Stomach smooth muscle (tissue), 2 donors: ENCODE results near the gene NDUFS6.

Experiments used
- H3K27ac ChIP-seq: one replicate; pipeline ENCODE4 v1.7.0; 2013; ENCODE audit warnings: mild to moderate bottlenecking, low read length, inconsistent platforms
- H3K27me3 ChIP-seq, 2 donors: one replicate each; pipeline ENCODE4 v1.7.0; 2013; ENCODE audit warnings: low read length in 2 of 2; ENCODE audit not compliant: insufficient read depth in 2 of 2, control insufficient read depth in 1 of 2
- H3K36me3 ChIP-seq, 2 donors: one replicate each; pipeline ENCODE4 v1.7.0; 2013; ENCODE audit warnings: low read length in 2 of 2; ENCODE audit not compliant: control insufficient read depth in 2 of 2, insufficient read depth in 2 of 2
- H3K4me1 ChIP-seq: one replicate; pipeline ENCODE4 v1.7.0; 2013; ENCODE audit warnings: low read length; ENCODE audit not compliant: control insufficient read depth, insufficient read depth
- H3K4me3 ChIP-seq, 2 donors: one replicate each; pipeline ENCODE4 v1.7.0; 2013; ENCODE audit warnings: low read length in 2 of 2
- H3K9ac ChIP-seq, 2 donors: one replicate each; pipeline ENCODE4 v1.7.0; 2013; ENCODE audit warnings: low read length in 2 of 2, mild to moderate bottlenecking in 1 of 2
- H3K9me3 ChIP-seq, 2 donors: one replicate each; pipeline ENCODE4 v1.7.0; 2013; ENCODE audit warnings: low read length in 2 of 2; ENCODE audit not compliant: control insufficient read depth in 2 of 2
- donor health status: healthy.
- donor health status: Pancreatic carcinoma.

Gene NDUFS6

GRCh38 chr5:1820381-1820780 is 19.2 kb downstream of the NDUFS6 start:
- Histone ChIP-seq H3K4me3 (no peak overlapping the region), H3K9ac (no peak overlapping the region), H3K36me3 (peaks cover 43 to 61% of the 10 kb centered on the region in 2 donors), H3K4me1 (no peaks in the 10 kb centered on the region), H3K27me3 (no peaks in the 10 kb centered on the region), H3K9me3 (no peaks in the 10 kb centered on the region), H3K27ac (no peak overlapping the region)

DNA sequence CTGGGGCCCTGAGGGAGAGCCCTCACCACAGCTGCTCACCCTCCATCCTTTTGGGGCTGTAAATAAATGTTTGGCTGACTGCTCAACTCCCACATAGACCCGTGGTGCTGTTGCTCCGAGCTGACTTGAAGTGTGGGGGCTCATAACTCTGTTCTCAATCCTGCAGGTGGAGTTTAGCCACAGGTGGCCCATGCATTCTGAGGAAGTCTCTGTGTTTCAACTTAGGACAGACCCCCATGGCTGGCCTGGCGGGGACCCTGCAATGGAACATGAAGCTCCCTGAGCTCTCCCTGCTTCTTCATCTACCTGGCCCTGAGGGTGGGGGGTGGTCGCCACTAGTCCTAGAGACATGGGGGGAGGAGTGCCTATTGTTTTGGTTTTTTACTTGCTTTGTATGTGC is 19.7 kb downstream of the NDUFS6 start:
- no peak overlapping the region for H3K9ac ChIP-seq
- no peak overlapping the region for H3K27ac ChIP-seq
- no peak overlapping the region for H3K4me3 ChIP-seq
- no peaks in the 10 kb centered on the region for H3K27me3 ChIP-seq
- H3K36me3 ChIP-seq: peaks cover 37 to 56% of the 10 kb centered on the region in 2 donors
- H3K4me1 ChIP-seq: no peaks in the 10 kb centered on the region
- H3K9me3 ChIP-seq: no peaks in the 10 kb centered on the region

DNA sequence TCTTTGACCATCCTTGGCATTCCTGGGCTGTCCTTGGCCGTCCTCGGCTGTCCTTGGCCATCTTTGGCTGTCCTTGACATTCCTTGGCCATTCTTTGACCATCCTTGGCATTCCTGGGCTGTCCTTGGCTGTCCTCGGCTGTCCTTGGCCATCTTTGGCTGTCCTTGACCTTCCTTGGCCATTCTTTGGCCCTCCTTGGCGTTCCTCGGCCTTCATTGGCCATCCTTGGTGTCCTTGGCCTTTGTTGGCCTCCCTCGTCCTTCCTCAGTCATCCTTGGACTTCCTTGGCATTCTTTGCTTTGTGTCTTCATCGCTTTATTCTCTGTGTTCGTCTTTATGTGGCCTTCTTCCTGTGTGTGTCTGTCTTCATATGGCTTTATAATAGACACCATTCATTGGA is 20.7 kb downstream of the NDUFS6 start:
- no peaks in the 10 kb centered on the region for H3K27me3 ChIP-seq
- no peak overlapping the region for H3K27ac ChIP-seq
- no peak overlapping the region for H3K9ac ChIP-seq
- H3K4me1 ChIP-seq: no peaks in the 10 kb centered on the region
- H3K9me3 ChIP-seq: no peaks in the 10 kb centered on the region
- H3K4me3 ChIP-seq: no peak overlapping the region
- peaks cover 32 to 51% of the 10 kb centered on the region in 2 donors for H3K36me3 ChIP-seq

DNA sequence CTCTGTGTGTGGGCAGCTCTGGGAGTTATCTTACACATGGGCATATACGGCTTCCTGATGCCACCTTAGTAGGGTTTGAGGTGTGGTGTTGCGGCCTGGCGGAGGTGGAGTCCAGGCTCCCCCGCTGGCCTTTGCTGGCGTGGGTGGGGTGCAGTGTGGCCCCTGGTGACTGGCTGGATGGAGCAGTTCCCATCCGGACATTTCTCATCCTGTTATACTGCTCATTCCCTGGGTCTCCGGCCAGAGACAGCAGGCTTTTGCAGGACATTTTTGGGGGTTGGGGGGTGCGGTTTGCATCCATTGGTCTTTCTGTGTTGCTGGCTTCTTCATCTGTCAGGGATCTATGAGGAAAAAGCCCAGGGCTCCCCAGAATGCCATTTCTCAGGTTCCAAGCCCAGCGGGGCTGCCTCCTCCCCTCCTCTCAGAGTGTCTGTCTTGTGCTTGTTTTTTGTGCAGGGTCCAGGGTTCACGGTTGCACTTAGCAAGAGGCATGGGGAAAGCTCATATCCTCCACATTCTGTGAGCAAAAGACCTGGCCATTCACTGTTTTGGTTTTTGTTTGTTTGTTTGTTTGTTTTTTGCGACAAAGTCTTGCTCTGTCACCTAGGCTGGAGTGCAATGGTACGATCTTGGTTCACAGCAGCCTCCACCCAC is 22.3 kb downstream of the NDUFS6 start:
- H3K9me3 ChIP-seq: no peaks in the 10 kb centered on the region
- H3K9ac ChIP-seq: no peak overlapping the region
- no peaks in the 10 kb centered on the region for H3K27me3 ChIP-seq
- no peaks in the 10 kb centered on the region for H3K4me1 ChIP-seq
- peaks cover 17 to 41% of the 10 kb centered on the region in 2 donors for H3K36me3 ChIP-seq
- no peak overlapping the region for H3K27ac ChIP-seq
- H3K4me3 ChIP-seq: no peak overlapping the region

GRCh38 chr5:1824109-1824821 is 23.1 kb downstream of the NDUFS6 start:
- H3K9me3 ChIP-seq: no peaks in the 10 kb centered on the region
- no peak overlapping the region for H3K27ac ChIP-seq
- H3K4me1 ChIP-seq: no peaks in the 10 kb centered on the region
- H3K36me3 ChIP-seq: peaks cover 11 to 34% of the 10 kb centered on the region in 2 donors
- no peak overlapping the region for H3K9ac ChIP-seq
- H3K27me3 ChIP-seq: no peaks in the 10 kb centered on the region
- no peak overlapping the region for H3K4me3 ChIP-seq

GRCh38 chr5:1824903-1825841 is 24.0 kb downstream of the NDUFS6 start:
- Histone ChIP-seq H3K4me1 (no peaks in the 10 kb centered on the region), H3K9me3 (no peaks in the 10 kb centered on the region), H3K9ac (no peak overlapping the region), H3K27ac (no peak overlapping the region), H3K27me3 (no peaks in the 10 kb centered on the region), H3K4me3 (no peak overlapping the region), H3K36me3 (peaks cover 10 to 29% of the 10 kb centered on the region in 2 donors)

DNA sequence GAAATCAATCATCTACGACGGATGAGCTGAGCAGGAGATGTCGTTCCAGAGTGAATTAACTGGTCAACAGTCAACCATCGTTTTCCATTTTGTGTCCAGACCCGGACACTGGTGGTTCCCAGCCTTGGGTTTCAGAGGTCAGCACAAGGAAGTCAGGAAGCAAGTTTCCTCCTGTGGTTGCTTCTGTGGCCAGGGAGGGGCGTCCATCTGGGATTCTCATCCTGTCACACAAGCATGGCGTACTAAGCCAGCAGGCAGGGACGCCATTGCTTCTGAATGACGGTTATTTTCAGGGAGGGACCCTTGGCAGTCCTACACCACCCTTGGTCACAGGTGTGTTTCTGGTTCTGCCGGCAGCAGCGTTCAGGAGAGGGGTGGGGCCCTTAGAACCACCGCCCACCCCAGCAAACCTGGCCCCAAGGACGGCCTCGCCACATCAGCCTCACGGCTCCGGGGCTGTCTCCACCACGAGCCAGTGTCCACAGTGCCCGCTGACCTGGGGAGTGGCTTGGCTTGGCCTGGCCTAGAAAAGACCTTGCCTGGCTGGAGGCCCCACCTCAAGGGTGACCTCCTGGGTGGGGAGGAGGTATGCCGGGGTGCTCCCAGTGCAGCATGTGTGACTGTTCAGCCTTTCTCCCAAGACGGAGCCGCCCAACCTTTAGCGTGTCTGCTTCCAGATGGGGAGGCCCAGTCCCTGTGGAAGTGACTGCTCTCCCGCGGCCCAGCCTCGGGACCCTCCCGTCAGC is 25.2 kb downstream of the NDUFS6 start:
- Histone ChIP-seq H3K9me3 (no peaks in the 10 kb centered on the region), H3K4me3 (no peak overlapping the region), H3K4me1 (no peaks in the 10 kb centered on the region)

GRCh38 chr5:1827025-1827885 is 26.0 kb downstream of the NDUFS6 start:
- H3K9ac ChIP-seq: no peak overlapping the region
- peaks cover 0 to 10% of the 10 kb centered on the region in 2 donors for H3K36me3 ChIP-seq
- H3K4me1 ChIP-seq: no peaks in the 10 kb centered on the region
- no peaks in the 10 kb centered on the region for H3K27me3 ChIP-seq
- H3K4me3 ChIP-seq: no peak overlapping the region
- H3K27ac ChIP-seq: no peak overlapping the region
- H3K9me3 ChIP-seq: no peaks in the 10 kb centered on the region

More for the DNA sequence above, 25.2 kb downstream of the NDUFS6 start:
- Histone ChIP-seq H3K9ac (no peak overlapping the region), H3K36me3 (peaks cover 2 to 18% of the 10 kb centered on the region in 2 donors), H3K27ac (no peak overlapping the region), H3K27me3 (no peaks in the 10 kb centered on the region)

DNA sequence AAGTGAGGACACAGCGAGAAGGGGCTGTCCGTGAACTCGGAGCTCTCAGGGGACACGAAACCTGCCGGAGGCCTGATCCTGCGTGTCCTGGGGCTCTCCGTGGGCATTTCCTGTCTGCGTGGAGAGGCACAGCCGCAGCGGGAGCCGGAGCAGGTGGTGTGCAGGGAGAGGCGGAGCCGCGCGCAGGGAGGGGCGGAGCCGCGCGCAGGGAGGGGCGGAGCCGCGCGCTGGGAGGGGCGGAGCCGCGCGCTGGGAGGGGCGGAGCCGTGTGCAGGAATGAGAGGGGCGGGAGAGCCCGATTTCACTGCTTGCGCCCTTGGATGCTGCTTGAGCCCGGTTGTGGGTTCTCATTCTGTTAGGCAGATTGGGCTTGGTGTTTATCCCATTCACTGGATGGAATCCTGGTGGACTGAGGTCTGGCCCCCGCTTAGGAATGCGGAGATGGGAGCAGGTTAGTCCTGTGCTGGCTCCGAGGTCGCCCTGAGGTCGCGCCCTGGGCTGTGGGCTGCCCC is 26.7 kb downstream of the NDUFS6 start:
- no peaks in the 10 kb centered on the region for H3K4me1 ChIP-seq
- no peak overlapping the region for H3K27ac ChIP-seq
- H3K27me3 ChIP-seq: no peaks in the 10 kb centered on the region
- no peak overlapping the region for H3K4me3 ChIP-seq
- no peak overlapping the region for H3K9ac ChIP-seq
- no peaks in the 10 kb centered on the region for H3K9me3 ChIP-seq
- peaks cover 0 to 10% of the 10 kb centered on the region in 2 donors for H3K36me3 ChIP-seq
